ENCODE data around the gene SPX. TPM values are rescaled to one million over a fixed set of nuclear protein-coding genes. Genes with fewer than 3 reads are reported as not detected.

Gene SPX
- total and polyA plus RNA-seq, 2 donors = 4.1 to 10.7 TPM

DNA sequence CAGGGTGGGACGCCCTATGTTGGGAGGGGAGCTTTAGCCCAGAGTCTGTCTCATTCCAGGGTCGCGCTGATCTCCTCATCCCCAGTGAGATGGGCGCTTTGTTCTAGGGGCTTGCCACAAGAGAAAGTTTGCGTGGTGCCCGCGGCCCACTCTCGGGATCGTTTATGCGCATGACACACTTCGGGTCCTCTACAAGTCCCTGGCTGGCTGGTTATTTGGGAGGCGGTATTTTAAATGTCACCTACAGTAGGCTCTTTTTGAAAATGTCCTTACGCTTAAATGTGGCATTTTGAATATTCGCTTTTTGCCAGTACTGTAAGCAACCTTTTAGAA, 24.0 kb upstream of the SPX start:
- Histone ChIP-seq H3K36me3 (ENCODE audit: control insufficient read depth in 2 of 2, insufficient read depth in 2 of 2, low read length in 1 of 2) (peaks cover 5 to 11% of the 10 kb centered on the region in 2 donors), H3K4me1 (ENCODE audit: control insufficient read depth in 2 of 2, insufficient read depth in 2 of 2, low read length in 2 of 2) (peaks cover 10 to 13% of the 10 kb centered on the region in 2 donors), H3K9me3 (ENCODE audit: control insufficient read depth in 2 of 2, insufficient read depth in 1 of 2, low read length in 1 of 2) (no peaks in the 10 kb centered on the region)

DNA sequence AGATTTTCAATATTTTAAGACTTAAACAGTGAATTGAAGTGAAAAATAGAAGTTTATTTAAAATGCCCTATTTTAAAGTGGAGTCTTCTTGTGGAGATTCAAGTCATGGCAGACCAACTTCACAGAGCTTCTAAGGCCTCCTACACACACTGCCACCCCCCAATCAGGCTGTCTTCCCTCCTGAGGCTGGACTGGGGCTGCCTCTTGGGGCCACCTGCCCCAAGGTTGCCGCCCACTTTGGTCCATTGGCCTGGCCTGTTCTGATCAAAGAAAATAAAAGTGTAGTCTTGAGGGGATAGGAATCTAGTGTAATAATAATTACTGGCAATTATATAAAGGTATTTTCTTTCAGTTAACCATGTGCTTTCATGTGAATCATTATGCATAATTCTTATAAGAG, 23.2 kb upstream of the SPX start:
- no peaks in the 10 kb centered on the region for H3K27me3 ChIP-seq (ENCODE audit: control insufficient read depth in 2 of 2, insufficient read depth in 1 of 2, low read length in 1 of 2)
- H3K9me3 ChIP-seq (ENCODE audit: control insufficient read depth in 2 of 2, insufficient read depth in 1 of 2, low read length in 1 of 2) = no peaks in the 10 kb centered on the region
- no peak for DNase-seq (ENCODE audit: low read depth in 6 of 9, low spot score in 9 of 9)
- 88% methylated on average over 1 of the region's 1 CpG for WGBS
- no peak overlapping the region for H3K4me3 ChIP-seq (ENCODE audit: low read length in 2 of 2)
- H3K36me3 ChIP-seq (ENCODE audit: control insufficient read depth in 2 of 2, insufficient read depth in 2 of 2, low read length in 1 of 2) = peaks cover 0 to 11% of the 10 kb centered on the region in 2 donors
- peaks cover 10 to 13% of the 10 kb centered on the region in 2 donors for H3K4me1 ChIP-seq (ENCODE audit: control insufficient read depth in 2 of 2, insufficient read depth in 2 of 2, low read length in 2 of 2)
- no peak overlapping the region for H3K27ac ChIP-seq (ENCODE audit: low read depth in 1 of 2, low read length in 1 of 2)

More for the DNA sequence above, 24.0 kb upstream of the SPX start:
- Histone ChIP-seq H3K27me3 (ENCODE audit: control insufficient read depth in 2 of 2, insufficient read depth in 1 of 2, low read length in 1 of 2) (no peaks in the 10 kb centered on the region), H3K27ac (ENCODE audit: low read depth in 1 of 2, low read length in 1 of 2) (peak overlapping the region; percentile 82 to 90), H3K4me3 (ENCODE audit: low read length in 2 of 2) (peak overlapping the region; percentile 77 to 91)
- DNase-seq (ENCODE audit: low read depth in 6 of 9, low spot score in 9 of 9) = peak in 4 of 9 donors; percentile 16 to 56 (median 32)
- under 1% methylated on average over 14 of the region's 14 CpGs for WGBS

DNA sequence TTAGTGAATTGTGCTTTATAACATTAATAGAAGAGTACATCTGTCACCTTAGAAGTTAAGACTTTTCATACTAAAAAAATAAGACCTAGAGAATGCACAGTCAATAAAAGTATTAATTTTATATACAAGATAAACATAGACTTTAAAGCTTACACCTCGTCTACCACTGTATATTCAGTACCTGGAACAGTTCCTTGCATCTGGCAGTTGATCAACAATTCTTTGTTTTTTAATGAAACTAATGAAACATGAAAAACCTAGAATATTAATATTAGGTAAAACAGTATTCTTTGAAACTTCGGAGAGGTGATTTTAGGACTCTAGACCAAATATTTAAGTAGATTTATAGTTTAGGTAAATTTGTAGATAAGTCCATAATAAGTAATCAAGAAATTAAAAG, 20.2 kb upstream of the SPX start:
- Histone ChIP-seq H3K36me3 (ENCODE audit: control insufficient read depth in 2 of 2, insufficient read depth in 2 of 2, low read length in 1 of 2) (peaks cover 0 to 10% of the 10 kb centered on the region in 2 donors), H3K9me3 (ENCODE audit: control insufficient read depth in 2 of 2, insufficient read depth in 1 of 2, low read length in 1 of 2) (no peaks in the 10 kb centered on the region), H3K27me3 (ENCODE audit: control insufficient read depth in 2 of 2, insufficient read depth in 1 of 2, low read length in 1 of 2) (no peaks in the 10 kb centered on the region), H3K4me1 (ENCODE audit: control insufficient read depth in 2 of 2, insufficient read depth in 2 of 2, low read length in 2 of 2) (peaks cover 3 to 6% of the 10 kb centered on the region in 2 donors), H3K27ac (ENCODE audit: low read depth in 1 of 2, low read length in 1 of 2) (no peak overlapping the region), H3K4me3 (ENCODE audit: low read length in 2 of 2) (no peak overlapping the region)
- no peak for DNase-seq (ENCODE audit: low read depth in 6 of 9, low spot score in 9 of 9)
- WGBS = 71% methylated on average over 2 of the region's 2 CpGs

DNA sequence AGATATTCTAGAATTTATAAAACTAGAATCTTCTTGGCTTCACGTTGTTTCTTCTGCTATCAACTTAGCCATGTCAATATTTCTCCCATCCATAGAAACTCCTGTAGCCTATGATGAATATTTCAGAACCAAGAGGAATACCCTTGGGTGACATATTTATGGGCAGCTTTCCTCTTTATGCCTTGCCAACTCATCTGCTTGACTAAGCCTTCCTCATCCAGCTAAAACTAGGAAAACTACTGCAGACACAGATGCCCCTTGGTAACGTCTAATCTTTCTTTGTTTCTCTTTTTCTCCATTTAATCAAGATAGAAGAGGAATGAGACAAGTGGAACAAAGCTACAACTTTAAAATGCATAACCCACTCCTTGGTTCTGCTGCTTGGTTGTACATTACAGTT, 18.2 kb upstream of the SPX start:
- 94% methylated on average over 2 of the region's 2 CpGs for WGBS
- Histone ChIP-seq H3K36me3 (ENCODE audit: control insufficient read depth in 2 of 2, insufficient read depth in 2 of 2, low read length in 1 of 2) (peaks cover 3 to 16% of the 10 kb centered on the region in 2 donors), H3K27me3 (ENCODE audit: control insufficient read depth in 2 of 2, insufficient read depth in 1 of 2, low read length in 1 of 2) (no peaks in the 10 kb centered on the region), H3K4me1 (ENCODE audit: control insufficient read depth in 2 of 2, insufficient read depth in 2 of 2, low read length in 2 of 2) (peaks cover 0 to 3% of the 10 kb centered on the region in 2 donors), H3K4me3 (ENCODE audit: low read length in 2 of 2) (no peak overlapping the region), H3K27ac (ENCODE audit: low read depth in 1 of 2, low read length in 1 of 2) (no peak overlapping the region), H3K9me3 (ENCODE audit: control insufficient read depth in 2 of 2, insufficient read depth in 1 of 2, low read length in 1 of 2) (no peaks in the 10 kb centered on the region)
- no peak for DNase-seq (ENCODE audit: low read depth in 6 of 9, low spot score in 9 of 9)

DNA sequence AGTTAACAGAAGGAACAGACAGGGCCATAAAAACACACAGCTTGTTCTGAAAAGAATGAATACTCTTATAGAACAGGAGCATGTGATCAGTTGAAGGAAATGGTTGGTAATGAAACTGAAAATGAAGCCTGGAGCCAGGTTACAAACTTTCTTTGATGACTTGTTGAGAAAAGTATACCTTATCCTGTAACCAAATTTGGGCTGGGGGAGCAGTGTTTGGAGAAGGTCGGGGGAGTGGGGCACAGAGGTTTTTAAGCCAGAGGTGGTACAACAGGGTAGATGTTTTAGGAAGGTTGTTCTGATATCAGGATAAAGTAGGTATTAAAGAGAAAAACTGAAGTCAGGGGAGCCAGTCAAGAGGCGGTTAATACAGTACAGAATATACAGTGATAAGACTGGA, 16.3 kb upstream of the SPX start:
- H3K27ac ChIP-seq (ENCODE audit: low read depth in 1 of 2, low read length in 1 of 2) = no peak overlapping the region
- peaks cover 6 to 24% of the 10 kb centered on the region in 2 donors for H3K36me3 ChIP-seq (ENCODE audit: control insufficient read depth in 2 of 2, insufficient read depth in 2 of 2, low read length in 1 of 2)
- DNase-seq (ENCODE audit: low read depth in 6 of 9, low spot score in 9 of 9) = peak in 2 of 9 donors; percentile 13 to 40
- no peak overlapping the region for H3K4me3 ChIP-seq (ENCODE audit: low read length in 2 of 2)
- no peaks in the 10 kb centered on the region for H3K9me3 ChIP-seq (ENCODE audit: control insufficient read depth in 2 of 2, insufficient read depth in 1 of 2, low read length in 1 of 2)
- H3K27me3 ChIP-seq (ENCODE audit: control insufficient read depth in 2 of 2, insufficient read depth in 1 of 2, low read length in 1 of 2) = no peaks in the 10 kb centered on the region
- WGBS = 44% methylated on average over 2 of the region's 2 CpGs
- H3K4me1 ChIP-seq (ENCODE audit: control insufficient read depth in 2 of 2, insufficient read depth in 2 of 2, low read length in 2 of 2) = no peaks in the 10 kb centered on the region

DNA sequence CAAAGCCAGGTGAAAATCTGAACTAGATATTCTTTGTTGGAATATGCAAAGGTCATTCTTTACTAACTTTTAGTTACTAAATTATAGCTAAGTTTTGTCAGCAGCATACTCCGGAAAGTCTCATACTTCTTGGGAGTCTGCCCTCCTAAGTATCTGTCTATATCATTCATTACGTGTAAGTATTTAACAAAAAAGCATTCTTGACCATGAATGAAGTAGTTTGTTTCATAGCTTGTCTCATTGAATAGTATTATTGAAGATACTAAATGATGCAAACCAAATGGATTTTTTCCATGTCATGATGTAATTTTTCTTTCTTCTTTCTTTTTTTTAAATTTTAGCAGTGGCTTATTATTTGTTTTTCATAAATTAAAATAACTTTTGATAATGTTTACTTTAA, 9.8 kb upstream of the SPX start:
- Histone ChIP-seq H3K9me3 (ENCODE audit: control insufficient read depth in 2 of 2, insufficient read depth in 1 of 2, low read length in 1 of 2) (no peaks in the 10 kb centered on the region), H3K4me1 (ENCODE audit: control insufficient read depth in 2 of 2, insufficient read depth in 2 of 2, low read length in 2 of 2) (no peaks in the 10 kb centered on the region), H3K4me3 (ENCODE audit: low read length in 2 of 2) (no peak overlapping the region), H3K27me3 (ENCODE audit: control insufficient read depth in 2 of 2, insufficient read depth in 1 of 2, low read length in 1 of 2) (no peaks in the 10 kb centered on the region), H3K36me3 (ENCODE audit: control insufficient read depth in 2 of 2, insufficient read depth in 2 of 2, low read length in 1 of 2) (peaks cover 11 to 24% of the 10 kb centered on the region in 2 donors), H3K27ac (ENCODE audit: low read depth in 1 of 2, low read length in 1 of 2) (no peak overlapping the region)
- no peak for DNase-seq (ENCODE audit: low read depth in 6 of 9, low spot score in 9 of 9)
- WGBS = 98% methylated on average over 2 of the region's 2 CpGs

DNA sequence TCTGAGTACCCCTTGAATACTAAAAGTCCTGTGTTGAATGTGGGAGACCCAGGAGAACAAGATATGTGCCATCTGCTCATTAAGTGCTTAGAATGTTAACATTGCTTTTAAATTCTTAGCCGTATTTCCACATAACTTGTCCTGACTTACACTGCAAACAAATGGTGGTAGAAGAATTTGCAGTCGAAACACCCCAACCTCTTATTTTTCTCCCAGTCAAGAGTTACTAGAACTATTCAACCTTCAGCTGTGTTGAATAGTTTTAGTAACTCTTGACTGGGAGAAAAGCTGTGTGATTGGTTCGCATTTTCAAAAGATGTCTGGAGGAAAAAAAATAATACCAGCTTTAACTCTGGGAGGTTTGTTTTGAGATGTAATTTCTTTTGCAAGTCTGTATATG, 7.6 kb upstream of the SPX start:
- no peaks in the 10 kb centered on the region for H3K4me1 ChIP-seq (ENCODE audit: control insufficient read depth in 2 of 2, insufficient read depth in 2 of 2, low read length in 2 of 2)
- H3K36me3 ChIP-seq (ENCODE audit: control insufficient read depth in 2 of 2, insufficient read depth in 2 of 2, low read length in 1 of 2) = peaks cover 8 to 15% of the 10 kb centered on the region in 2 donors
- 98% methylated on average over 3 of the region's 3 CpGs for WGBS
- no peak overlapping the region for H3K4me3 ChIP-seq (ENCODE audit: low read length in 2 of 2)
- H3K9me3 ChIP-seq (ENCODE audit: control insufficient read depth in 2 of 2, insufficient read depth in 1 of 2, low read length in 1 of 2) = no peaks in the 10 kb centered on the region
- DNase-seq (ENCODE audit: low read depth in 6 of 9, low spot score in 9 of 9) = no peak
- no peak overlapping the region for H3K27ac ChIP-seq (ENCODE audit: low read depth in 1 of 2, low read length in 1 of 2)
- H3K27me3 ChIP-seq (ENCODE audit: control insufficient read depth in 2 of 2, insufficient read depth in 1 of 2, low read length in 1 of 2) = no peaks in the 10 kb centered on the region

DNA sequence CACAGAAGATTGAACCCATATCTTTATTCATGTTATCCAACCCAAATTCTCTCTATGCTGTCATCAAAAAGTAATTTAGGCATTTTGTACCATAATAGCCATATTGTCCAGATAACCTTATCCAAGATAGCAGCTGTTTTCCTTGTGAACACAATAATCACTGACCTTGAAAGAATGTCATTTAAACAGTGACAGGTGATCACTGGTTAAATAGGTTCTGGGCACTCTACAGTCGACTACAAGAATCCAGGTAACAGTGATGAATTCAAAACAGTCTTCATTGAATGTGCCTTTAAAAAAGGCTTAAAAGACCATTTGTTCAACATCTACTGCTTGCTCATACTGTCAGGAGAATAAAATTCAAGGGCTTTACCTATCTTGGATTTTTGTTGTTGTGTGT, 4.6 kb upstream of the SPX start:
- H3K4me1 ChIP-seq (ENCODE audit: control insufficient read depth in 2 of 2, insufficient read depth in 2 of 2, low read length in 2 of 2) = no peaks in the 10 kb centered on the region
- WGBS = 81% methylated on average over 1 of the region's 1 CpG
- DNase-seq (ENCODE audit: low read depth in 6 of 9, low spot score in 9 of 9) = no peak
- H3K36me3 ChIP-seq (ENCODE audit: control insufficient read depth in 2 of 2, insufficient read depth in 2 of 2, low read length in 1 of 2) = peaks cover 0 to 2% of the 10 kb centered on the region in 2 donors
- no peak overlapping the region for H3K27ac ChIP-seq (ENCODE audit: low read depth in 1 of 2, low read length in 1 of 2)
- peaks cover 3 to 16% of the 10 kb centered on the region in 2 donors for H3K27me3 ChIP-seq (ENCODE audit: control insufficient read depth in 2 of 2, insufficient read depth in 1 of 2, low read length in 1 of 2)
- H3K9me3 ChIP-seq (ENCODE audit: control insufficient read depth in 2 of 2, insufficient read depth in 1 of 2, low read length in 1 of 2) = no peaks in the 10 kb centered on the region
- H3K4me3 ChIP-seq (ENCODE audit: low read length in 2 of 2) = no peak overlapping the region

DNA sequence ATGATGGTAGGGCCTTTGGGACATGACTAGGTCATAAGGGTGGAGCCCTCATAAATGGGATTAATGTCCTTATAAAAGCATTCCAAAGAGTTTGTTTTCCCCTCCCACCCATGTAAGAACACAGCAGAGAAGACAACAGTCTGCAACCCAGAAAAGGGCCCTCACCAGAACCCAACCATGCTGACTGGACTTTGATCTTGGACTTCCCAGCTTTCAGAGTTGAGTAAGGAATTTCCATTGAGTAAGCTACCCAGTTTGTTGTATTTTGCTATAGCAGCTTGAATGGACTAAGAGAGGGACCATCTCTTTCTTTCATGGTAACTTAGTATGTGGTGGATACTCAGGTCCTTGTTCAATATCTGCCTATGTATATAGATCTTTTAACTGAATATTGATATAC, 2.9 kb upstream of the SPX start:
- no peak overlapping the region for H3K4me3 ChIP-seq (ENCODE audit: low read length in 2 of 2)
- DNase-seq (ENCODE audit: low read depth in 6 of 9, low spot score in 9 of 9) = no peak
- H3K27me3 ChIP-seq (ENCODE audit: control insufficient read depth in 2 of 2, insufficient read depth in 1 of 2, low read length in 1 of 2) = peaks cover 15 to 32% of the 10 kb centered on the region in 2 donors
- no peak overlapping the region for H3K27ac ChIP-seq (ENCODE audit: low read depth in 1 of 2, low read length in 1 of 2)
- H3K9me3 ChIP-seq (ENCODE audit: control insufficient read depth in 2 of 2, insufficient read depth in 1 of 2, low read length in 1 of 2) = no peaks in the 10 kb centered on the region
- peaks cover 0 to 5% of the 10 kb centered on the region in 2 donors for H3K4me1 ChIP-seq (ENCODE audit: control insufficient read depth in 2 of 2, insufficient read depth in 2 of 2, low read length in 2 of 2)
- H3K36me3 ChIP-seq (ENCODE audit: control insufficient read depth in 2 of 2, insufficient read depth in 2 of 2, low read length in 1 of 2) = no peaks in the 10 kb centered on the region

All from thymus (tissue), 11 donors.